ENCODE results near the gene SRRT.

Gene SRRT

GRCh38 chr7:100865938-100866728, 8.8 kb upstream of the SRRT start:
- H3K27ac ChIP-seq (replicated peaks), result peak overlapping the region; percentile 90
- peak in 1 of 2 experiments; percentile 70 for DNase-seq (ENCODE audit: low read depth in 1 of 2, low spot score in 1 of 2)
- no peaks in the 10 kb centered on the region for H3K27me3 ChIP-seq (ENCODE audit: insufficient read depth, poor library complexity, severe bottlenecking)
- TF ChIP-seq POLR2AphosphoS5 (IDR thresholded peaks at IDR 0.05; ENCODE audit: low read depth), result peak; percentile 22; the same call in 1 of the 2 replicates
- TF ChIP-seq GABPA (IDR thresholded peaks at IDR 0.05; ENCODE audit: low read depth), result no peak
- H3K4me3 ChIP-seq (replicated peaks; ENCODE audit: insufficient read depth, low read length), result no peak overlapping the region; the same call in 1 of the 2 replicates

GRCh38 chr7:100866729-100867039, 8.2 kb upstream of the SRRT start:
- peak overlapping the region; percentile 90 for H3K27ac ChIP-seq (replicated peaks)
- no peaks in the 10 kb centered on the region for H3K27me3 ChIP-seq (ENCODE audit: insufficient read depth, poor library complexity, severe bottlenecking)
- TF ChIP-seq REST (IDR thresholded peaks at IDR 0.05; ENCODE audit: insufficient replicate concordance, low read depth), result no peak
- no peak for TF ChIP-seq SPI1 (IDR thresholded peaks at IDR 0.05; ENCODE audit: borderline replicate concordance, low read depth)
- TF ChIP-seq POLR2AphosphoS5 (IDR thresholded peaks at IDR 0.05; ENCODE audit: low read depth), result no peak
- TF ChIP-seq, protein P1, sequence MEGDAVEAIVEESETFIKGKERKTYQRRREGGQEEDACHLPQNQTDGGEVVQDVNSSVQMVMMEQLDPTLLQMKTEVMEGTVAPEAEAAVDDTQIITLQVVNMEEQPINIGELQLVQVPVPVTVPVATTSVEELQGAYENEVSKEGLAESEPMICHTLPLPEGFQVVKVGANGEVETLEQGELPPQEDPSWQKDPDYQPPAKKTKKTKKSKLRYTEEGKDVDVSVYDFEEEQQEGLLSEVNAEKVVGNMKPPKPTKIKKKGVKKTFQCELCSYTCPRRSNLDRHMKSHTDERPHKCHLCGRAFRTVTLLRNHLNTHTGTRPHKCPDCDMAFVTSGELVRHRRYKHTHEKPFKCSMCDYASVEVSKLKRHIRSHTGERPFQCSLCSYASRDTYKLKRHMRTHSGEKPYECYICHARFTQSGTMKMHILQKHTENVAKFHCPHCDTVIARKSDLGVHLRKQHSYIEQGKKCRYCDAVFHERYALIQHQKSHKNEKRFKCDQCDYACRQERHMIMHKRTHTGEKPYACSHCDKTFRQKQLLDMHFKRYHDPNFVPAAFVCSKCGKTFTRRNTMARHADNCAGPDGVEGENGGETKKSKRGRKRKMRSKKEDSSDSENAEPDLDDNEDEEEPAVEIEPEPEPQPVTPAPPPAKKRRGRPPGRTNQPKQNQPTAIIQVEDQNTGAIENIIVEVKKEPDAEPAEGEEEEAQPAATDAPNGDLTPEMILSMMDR (IDR thresholded peaks at IDR 0.05; ENCODE audit: insufficient read depth, low read length), result no peak
- TF ChIP-seq GABPA (IDR thresholded peaks at IDR 0.05; ENCODE audit: low read depth), result no peak
- no peak for DNase-seq (ENCODE audit: low read depth in 1 of 2, low spot score in 1 of 2)
- peak overlapping the region; percentile 66 for H3K4me3 ChIP-seq (replicated peaks; ENCODE audit: insufficient read depth, low read length)

- TF ChIP-seq POLR2AphosphoS5 (IDR thresholded peaks at IDR 0.05; ENCODE audit: low read depth) (peak; percentile 70; the same call in 1 of the 2 replicates), SPI1 (IDR thresholded peaks at IDR 0.05; ENCODE audit: borderline replicate concordance, low read depth) (peak; percentile 54; the same call in 1 of the 2 replicates), GABPA (IDR thresholded peaks at IDR 0.05; ENCODE audit: low read depth) (no peak)
- Histone ChIP-seq H3K27ac (replicated peaks) (peak within 1 kb of the TSS; percentile 90), H3K27me3 (ENCODE audit: insufficient read depth, poor library complexity, severe bottlenecking) (no peaks in the 10 kb centered on the region), H3K4me3 (replicated peaks; ENCODE audit: insufficient read depth, low read length) (peak within 1 kb of the TSS; percentile 66)
- peak; percentile 85 to 91 for DNase-seq (ENCODE audit: low read depth in 1 of 2, low spot score in 1 of 2)
Observed at GRCh38 chr7:100867040-100867775, 7.7 kb upstream of the SRRT start, which contains the start of gene TRIP6. TRIP6 (plus strand) TSS chr7:100867387; CDS start chr7:100867498, 111 bp downstream.

GRCh38 chr7:100867776-100868485, 7.0 kb upstream of the SRRT start:
- TF ChIP-seq POLR2AphosphoS5 (IDR thresholded peaks at IDR 0.05; ENCODE audit: low read depth), result no peak; the same call in 1 of the 2 replicates
- TF ChIP-seq, protein P1 (IDR thresholded peaks at IDR 0.05; ENCODE audit: insufficient read depth, low read length), result no peak
- no peak for TF ChIP-seq GABPA (IDR thresholded peaks at IDR 0.05; ENCODE audit: low read depth)
- TF ChIP-seq REST (IDR thresholded peaks at IDR 0.05; ENCODE audit: insufficient replicate concordance, low read depth), result no peak
- TF ChIP-seq SPI1 (IDR thresholded peaks at IDR 0.05; ENCODE audit: borderline replicate concordance, low read depth), result no peak
- Histone ChIP-seq H3K27me3 (ENCODE audit: insufficient read depth, poor library complexity, severe bottlenecking) (no peaks in the 10 kb centered on the region), H3K27ac (replicated peaks) (peak overlapping the region; percentile 90), H3K4me3 (replicated peaks; ENCODE audit: insufficient read depth, low read length) (peak overlapping the region; percentile 66)
- DNase-seq (ENCODE audit: low read depth in 1 of 2, low spot score in 1 of 2), result peak in 1 of 2 experiments; percentile 34
